ENCODE results near the gene MVB12A.
A peak's percentile ranks its signal among the peaks of the same experiment; 100 is the strongest.

Gene MVB12A

GRCh38 chr19:17401628-17402027 lies 18.2 kb upstream of the MVB12A start:
- Histone ChIP-seq H3K4me3 (ENCODE audit: low read length in 2 of 2) (no peak overlapping the region), H2AFZ (ENCODE audit: low read length) (no peak overlapping the region), H2BK12ac (ENCODE audit: low read length) (no peak overlapping the region), H4K8ac (ENCODE audit: low read depth, low read length) (no peak overlapping the region), H3K4me2 (ENCODE audit: insufficient read depth, low read length, poor library complexity, severe bottlenecking) (no peak overlapping the region), H3K4ac (ENCODE audit: low read length) (no peak overlapping the region), H2BK15ac (ENCODE audit: low read length) (no peak overlapping the region), H3K36me3 (replicated peaks in 1 of 2; ENCODE audit: control insufficient read depth in 2 of 2, insufficient read depth in 2 of 2, low read length in 2 of 2) (peaks cover 0 to 1% of the 10 kb centered on the region in 2 donors), H3K4me1 (ENCODE audit: control insufficient read depth in 2 of 2, insufficient read depth in 1 of 2, low read depth in 1 of 2, low read length in 2 of 2) (peaks cover 16 to 23% of the 10 kb centered on the region in 2 donors), H2BK120ac (ENCODE audit: low read depth, low read length) (no peak overlapping the region), H3K9me3 (replicated peaks in 1 of 2; ENCODE audit: control insufficient read depth in 2 of 2, insufficient read depth in 1 of 2, low read depth in 1 of 2, low read length in 2 of 2) (no peaks in the 10 kb centered on the region), H2BK5ac (ENCODE audit: low read length) (no peak overlapping the region), H3K27me3 (ENCODE audit: control insufficient read depth in 3 of 3, insufficient read depth in 3 of 3, low read depth in 1 of 3, low read length in 3 of 3) (no peaks in the 10 kb centered on the region), H3K79me1 (ENCODE audit: low read depth, low read length) (peaks cover 3% of the 10 kb centered on the region), H4K91ac (ENCODE audit: low read depth, low read length, poor library complexity) (no peak overlapping the region), H3K23ac (ENCODE audit: low read depth, low read length, poor library complexity) (no peak overlapping the region), H3K14ac (ENCODE audit: low read length) (no peak overlapping the region), H3K27ac (replicated peaks; ENCODE audit: low read length) (no peak overlapping the region), H3K18ac (ENCODE audit: low read length) (no peak overlapping the region), H3K9ac (ENCODE audit: low read depth, low read length, poor library complexity) (no peak overlapping the region), H2AK5ac (ENCODE audit: low read depth, low read length) (no peak overlapping the region)
- no peak for DNase-seq (ENCODE audit: low spot score)
- WGBS, 2 donors (ENCODE audit: extremely low coverage in 2 of 2, insufficient read length in 2 of 2, insufficient replicate concordance in 1 of 2): no CpG with 5 or more reads among the region's 6 CpGs

GRCh38 chr19:17402982-17403855 lies 16.6 kb upstream of the MVB12A start:
- Histone ChIP-seq H4K8ac (ENCODE audit: low read depth, low read length) (no peak overlapping the region), H3K9ac (ENCODE audit: low read depth, low read length, poor library complexity) (peak overlapping the region; percentile 80), H3K23ac (ENCODE audit: low read depth, low read length, poor library complexity) (peak overlapping the region; percentile 75), H3K27me3 (ENCODE audit: control insufficient read depth in 3 of 3, insufficient read depth in 3 of 3, low read depth in 1 of 3, low read length in 3 of 3) (no peaks in the 10 kb centered on the region), H3K4ac (ENCODE audit: low read length) (no peak overlapping the region), H3K79me1 (ENCODE audit: low read depth, low read length) (peaks cover 1% of the 10 kb centered on the region), H3K18ac (ENCODE audit: low read length) (peak overlapping the region; percentile 96), H2BK12ac (ENCODE audit: low read length) (no peak overlapping the region), H3K36me3 (replicated peaks in 1 of 2; ENCODE audit: control insufficient read depth in 2 of 2, insufficient read depth in 2 of 2, low read length in 2 of 2) (peaks cover 0 to 1% of the 10 kb centered on the region in 2 donors), H4K91ac (ENCODE audit: low read depth, low read length, poor library complexity) (peak overlapping the region; percentile 65), H3K9me3 (replicated peaks in 1 of 2; ENCODE audit: control insufficient read depth in 2 of 2, insufficient read depth in 1 of 2, low read depth in 1 of 2, low read length in 2 of 2) (no peaks in the 10 kb centered on the region), H2BK15ac (ENCODE audit: low read length) (peak overlapping the region; percentile 1), H2BK120ac (ENCODE audit: low read depth, low read length) (no peak overlapping the region), H2AFZ (ENCODE audit: low read length) (peak overlapping the region; percentile 86), H3K4me2 (ENCODE audit: insufficient read depth, low read length, poor library complexity, severe bottlenecking) (peak overlapping the region; percentile 76), H3K4me1 (ENCODE audit: control insufficient read depth in 2 of 2, insufficient read depth in 1 of 2, low read depth in 1 of 2, low read length in 2 of 2) (peaks cover 21 to 30% of the 10 kb centered on the region in 2 donors), H3K27ac (replicated peaks; ENCODE audit: low read length) (peak overlapping the region; percentile 98), H3K4me3 (ENCODE audit: low read length in 2 of 2) (peak overlapping the region; percentile 41 to 76), H2BK5ac (ENCODE audit: low read length) (peak overlapping the region; percentile 72), H3K14ac (ENCODE audit: low read length) (no peak overlapping the region), H2AK5ac (ENCODE audit: low read depth, low read length) (peak overlapping the region; percentile 24)
- no CpG with 5 or more reads among the region's 36 CpGs for WGBS, 2 donors (ENCODE audit: extremely low coverage in 2 of 2, insufficient read length in 2 of 2, insufficient replicate concordance in 1 of 2)
- DNase-seq (ENCODE audit: low spot score): peak; percentile 86

DNA sequence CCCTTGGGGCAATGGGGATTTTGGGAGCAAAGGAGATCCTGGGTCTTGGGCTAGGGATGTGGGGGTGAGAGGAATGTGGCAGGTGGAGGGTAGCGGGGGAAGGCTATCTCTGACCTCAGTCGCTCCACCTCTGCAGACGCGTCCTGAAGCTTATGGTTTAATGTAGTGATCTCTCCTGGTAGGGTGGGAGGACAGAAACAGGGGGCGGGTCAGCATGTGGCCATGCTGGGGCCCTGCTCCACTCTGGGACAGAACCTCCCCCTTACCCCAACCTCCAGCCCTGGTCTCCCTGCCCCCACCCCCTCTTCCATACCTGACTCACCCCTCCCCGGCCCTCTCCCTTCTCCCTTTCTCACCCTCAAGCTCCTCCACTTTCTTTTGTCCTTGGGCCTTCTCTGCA lies 15.8 kb upstream of the MVB12A start:
- Histone ChIP-seq H3K9ac (ENCODE audit: low read depth, low read length, poor library complexity) (peak overlapping the region; percentile 80), H2AFZ (ENCODE audit: low read length) (peak overlapping the region; percentile 86), H3K4me2 (ENCODE audit: insufficient read depth, low read length, poor library complexity, severe bottlenecking) (peak overlapping the region; percentile 76), H4K8ac (ENCODE audit: low read depth, low read length) (no peak overlapping the region), H4K91ac (ENCODE audit: low read depth, low read length, poor library complexity) (peak overlapping the region; percentile 65), H3K4me3 (ENCODE audit: low read length in 2 of 2) (peak overlapping the region; percentile 41 to 76), H3K9me3 (replicated peaks in 1 of 2; ENCODE audit: control insufficient read depth in 2 of 2, insufficient read depth in 1 of 2, low read depth in 1 of 2, low read length in 2 of 2) (no peaks in the 10 kb centered on the region), H3K18ac (ENCODE audit: low read length) (peak overlapping the region; percentile 92), H3K14ac (ENCODE audit: low read length) (no peak overlapping the region), H2BK12ac (ENCODE audit: low read length) (peak overlapping the region; percentile 53), H3K4ac (ENCODE audit: low read length) (no peak overlapping the region), H3K36me3 (replicated peaks in 1 of 2; ENCODE audit: control insufficient read depth in 2 of 2, insufficient read depth in 2 of 2, low read length in 2 of 2) (peaks cover 0 to 1% of the 10 kb centered on the region in 2 donors), H2BK5ac (ENCODE audit: low read length) (peak overlapping the region; percentile 26), H3K79me1 (ENCODE audit: low read depth, low read length) (peaks cover 1% of the 10 kb centered on the region), H2BK120ac (ENCODE audit: low read depth, low read length) (no peak overlapping the region), H2BK15ac (ENCODE audit: low read length) (peak overlapping the region; percentile 1), H3K27ac (replicated peaks; ENCODE audit: low read length) (peak overlapping the region; percentile 98), H3K4me1 (ENCODE audit: control insufficient read depth in 2 of 2, insufficient read depth in 1 of 2, low read depth in 1 of 2, low read length in 2 of 2) (peaks cover 21 to 30% of the 10 kb centered on the region in 2 donors), H3K23ac (ENCODE audit: low read depth, low read length, poor library complexity) (no peak overlapping the region), H2AK5ac (ENCODE audit: low read depth, low read length) (peak overlapping the region; percentile 4), H3K27me3 (ENCODE audit: control insufficient read depth in 3 of 3, insufficient read depth in 3 of 3, low read depth in 1 of 3, low read length in 3 of 3) (no peaks in the 10 kb centered on the region)
- no CpG with 5 or more reads among the region's 6 CpGs for WGBS, 2 donors (ENCODE audit: extremely low coverage in 2 of 2, insufficient read length in 2 of 2, insufficient replicate concordance in 1 of 2)
- no peak for DNase-seq (ENCODE audit: low spot score)

GRCh38 chr19:17404621-17405249 lies 15.1 kb upstream of the MVB12A start:
- peak overlapping the region; percentile 98 for H3K27ac ChIP-seq (replicated peaks; ENCODE audit: low read length)
- no CpG with 5 or more reads among the region's 7 CpGs for WGBS, 2 donors (ENCODE audit: extremely low coverage in 2 of 2, insufficient read length in 2 of 2, insufficient replicate concordance in 1 of 2)
- H4K91ac ChIP-seq (ENCODE audit: low read depth, low read length, poor library complexity): no peak overlapping the region
- H3K4me1 ChIP-seq (ENCODE audit: control insufficient read depth in 2 of 2, insufficient read depth in 1 of 2, low read depth in 1 of 2, low read length in 2 of 2): peaks cover 21 to 30% of the 10 kb centered on the region in 2 donors
- peak overlapping the region; percentile 76 for H3K4me2 ChIP-seq (ENCODE audit: insufficient read depth, low read length, poor library complexity, severe bottlenecking)
- peaks cover 0 to 1% of the 10 kb centered on the region in 2 donors for H3K36me3 ChIP-seq (replicated peaks in 1 of 2; ENCODE audit: control insufficient read depth in 2 of 2, insufficient read depth in 2 of 2, low read length in 2 of 2)
- H2AK5ac ChIP-seq (ENCODE audit: low read depth, low read length): peak overlapping the region; percentile 98
- no peaks in the 10 kb centered on the region for H3K9me3 ChIP-seq (replicated peaks in 1 of 2; ENCODE audit: control insufficient read depth in 2 of 2, insufficient read depth in 1 of 2, low read depth in 1 of 2, low read length in 2 of 2)
- H3K14ac ChIP-seq (ENCODE audit: low read length): no peak overlapping the region
- H3K4me3 ChIP-seq (ENCODE audit: low read length in 2 of 2): peak overlapping the region; percentile 1 to 76
- H2BK12ac ChIP-seq (ENCODE audit: low read length): peak overlapping the region; percentile 59
- peak overlapping the region; percentile 8 for H2BK120ac ChIP-seq (ENCODE audit: low read depth, low read length)
- peak overlapping the region; percentile 43 for H3K4ac ChIP-seq (ENCODE audit: low read length)
- no peaks in the 10 kb centered on the region for H3K27me3 ChIP-seq (ENCODE audit: control insufficient read depth in 3 of 3, insufficient read depth in 3 of 3, low read depth in 1 of 3, low read length in 3 of 3)
- H4K8ac ChIP-seq (ENCODE audit: low read depth, low read length): no peak overlapping the region
- peak overlapping the region; percentile 65 for H2BK15ac ChIP-seq (ENCODE audit: low read length)
- H3K79me1 ChIP-seq (ENCODE audit: low read depth, low read length): peaks cover 1% of the 10 kb centered on the region
- DNase-seq (ENCODE audit: low spot score): no peak
- H3K23ac ChIP-seq (ENCODE audit: low read depth, low read length, poor library complexity): no peak overlapping the region
- H3K9ac ChIP-seq (ENCODE audit: low read depth, low read length, poor library complexity): peak overlapping the region; percentile 63
- peak overlapping the region; percentile 80 for H2BK5ac ChIP-seq (ENCODE audit: low read length)
- H2AFZ ChIP-seq (ENCODE audit: low read length): peak overlapping the region; percentile 86
- H3K18ac ChIP-seq (ENCODE audit: low read length): peak overlapping the region; percentile 92

Measured in neuronal stem cell (in vitro differentiated cells).